ENCODE data around the gene ESRP2.

Gene ESRP2

GRCh38 chr16:68227183-68227793, 8.6 kb downstream of the ESRP2 start:
- DNase-seq = peak; percentile 27
- Mint-ChIP-seq H3K9me3 (no peaks in the 10 kb centered on the region), H3K27me3 (no peaks in the 10 kb centered on the region), H3K4me1 (peaks cover 38% of the 10 kb centered on the region), H3K4me3 (peak overlapping the region; percentile 40), H3K36me3 (ENCODE audit: low read depth) (peaks cover 22% of the 10 kb centered on the region), H3K27ac (peak overlapping the region; percentile 86)
- peak; percentile 94 for ATAC-seq

GRCh38 chr16:68226116-68226515, 9.8 kb downstream of the ESRP2 start:
- DNase-seq = no peak
- H3K4me1 Mint-ChIP-seq = peaks cover 38% of the 10 kb centered on the region
- H3K27ac Mint-ChIP-seq = peak overlapping the region; percentile 28
- peaks cover 23% of the 10 kb centered on the region for H3K36me3 Mint-ChIP-seq (ENCODE audit: low read depth)
- no peak for ATAC-seq
- H3K9me3 Mint-ChIP-seq = no peaks in the 10 kb centered on the region
- H3K4me3 Mint-ChIP-seq = no peak overlapping the region
- H3K27me3 Mint-ChIP-seq = no peaks in the 10 kb centered on the region

GRCh38 chr16:68223072-68223471, 12.9 kb downstream of the ESRP2 start:
- DNase-seq = no peak

GRCh38 chr16:68219725-68220351, 16.1 kb downstream of the ESRP2 start:
- Mint-ChIP-seq H3K27me3 (no peaks in the 10 kb centered on the region), H3K4me3 (no peak overlapping the region), H3K36me3 (ENCODE audit: low read depth) (peaks cover 17% of the 10 kb centered on the region), H3K9me3 (no peaks in the 10 kb centered on the region), H3K27ac (peak overlapping the region; percentile 33), H3K4me1 (peaks cover 10% of the 10 kb centered on the region)
- ATAC-seq (no peak), DNase-seq (no peak)

More at GRCh38 chr16:68223072-68223471, 12.9 kb downstream of the ESRP2 start:
- H3K9me3 Mint-ChIP-seq = no peaks in the 10 kb centered on the region
- no peak overlapping the region for H3K27ac Mint-ChIP-seq
- H3K4me1 Mint-ChIP-seq = peaks cover 27% of the 10 kb centered on the region
- H3K36me3 Mint-ChIP-seq (ENCODE audit: low read depth) = peaks cover 17% of the 10 kb centered on the region
- no peak overlapping the region for H3K4me3 Mint-ChIP-seq
- no peaks in the 10 kb centered on the region for H3K27me3 Mint-ChIP-seq
- ATAC-seq = no peak

- no peak for ATAC-seq
- H3K27ac Mint-ChIP-seq = peak overlapping the region; percentile 59
- no peak overlapping the region for H3K4me3 Mint-ChIP-seq
- no peaks in the 10 kb centered on the region for H3K9me3 Mint-ChIP-seq
- H3K36me3 Mint-ChIP-seq (ENCODE audit: low read depth) = peaks cover 18% of the 10 kb centered on the region
- no peak for DNase-seq
- H3K27me3 Mint-ChIP-seq = no peaks in the 10 kb centered on the region
- peaks cover 12% of the 10 kb centered on the region for H3K4me1 Mint-ChIP-seq
Observed at GRCh38 chr16:68217506-68217905, 18.4 kb downstream of the ESRP2 start.

GRCh38 chr16:68216240-68216639, 19.7 kb downstream of the ESRP2 start:
- ATAC-seq (no peak), DNase-seq (no peak)
- Mint-ChIP-seq H3K4me3 (no peak overlapping the region), H3K27me3 (no peaks in the 10 kb centered on the region), H3K4me1 (peaks cover 20% of the 10 kb centered on the region), H3K36me3 (ENCODE audit: low read depth) (peaks cover 19% of the 10 kb centered on the region), H3K27ac (peak overlapping the region; percentile 64), H3K9me3 (no peaks in the 10 kb centered on the region)

GRCh38 chr16:68215302-68215701, 20.6 kb downstream of the ESRP2 start:
- no peak for ATAC-seq
- H3K27ac Mint-ChIP-seq = no peak overlapping the region
- no peak overlapping the region for H3K4me3 Mint-ChIP-seq
- H3K4me1 Mint-ChIP-seq = peaks cover 30% of the 10 kb centered on the region
- no peaks in the 10 kb centered on the region for H3K9me3 Mint-ChIP-seq
- no peak for DNase-seq
- peaks cover 23% of the 10 kb centered on the region for H3K36me3 Mint-ChIP-seq (ENCODE audit: low read depth)
- no peaks in the 10 kb centered on the region for H3K27me3 Mint-ChIP-seq

- no peaks in the 10 kb centered on the region for H3K9me3 Mint-ChIP-seq
- H3K27ac Mint-ChIP-seq = no peak overlapping the region
- no peak for DNase-seq
- no peak for ATAC-seq
- H3K4me1 Mint-ChIP-seq = peaks cover 34% of the 10 kb centered on the region
- no peak overlapping the region for H3K4me3 Mint-ChIP-seq
- H3K36me3 Mint-ChIP-seq (ENCODE audit: low read depth) = peaks cover 24% of the 10 kb centered on the region
- no peaks in the 10 kb centered on the region for H3K27me3 Mint-ChIP-seq
Observed at GRCh38 chr16:68214726-68215125, 21.2 kb downstream of the ESRP2 start.

GRCh38 chr16:68206245-68206644, 29.7 kb downstream of the ESRP2 start:
- peaks cover 23% of the 10 kb centered on the region for H3K36me3 Mint-ChIP-seq (ENCODE audit: low read depth)

GRCh38 chr16:68202091-68202519, 33.8 kb downstream of the ESRP2 start:
- Mint-ChIP-seq H3K36me3 (ENCODE audit: low read depth) (peaks cover 16% of the 10 kb centered on the region), H3K9me3 (no peaks in the 10 kb centered on the region), H3K4me1 (peaks cover 21% of the 10 kb centered on the region), H3K4me3 (no peak overlapping the region), H3K27me3 (no peaks in the 10 kb centered on the region), H3K27ac (peak overlapping the region; percentile 34)
- no peak for ATAC-seq
- DNase-seq = no peak

More at GRCh38 chr16:68206245-68206644, 29.7 kb downstream of the ESRP2 start:
- H3K9me3 Mint-ChIP-seq = no peaks in the 10 kb centered on the region
- H3K4me3 Mint-ChIP-seq = no peak overlapping the region
- no peak for DNase-seq
- no peaks in the 10 kb centered on the region for H3K27me3 Mint-ChIP-seq
- ATAC-seq = no peak
- H3K27ac Mint-ChIP-seq = no peak overlapping the region
- peaks cover 30% of the 10 kb centered on the region for H3K4me1 Mint-ChIP-seq

- DNase-seq = no peak
- no peaks in the 10 kb centered on the region for H3K27me3 Mint-ChIP-seq
- ATAC-seq = peak; percentile 92
- peak overlapping the region; percentile 28 for H3K27ac Mint-ChIP-seq
- H3K9me3 Mint-ChIP-seq = no peaks in the 10 kb centered on the region
- H3K4me1 Mint-ChIP-seq = peaks cover 18% of the 10 kb centered on the region
- no peak overlapping the region for H3K4me3 Mint-ChIP-seq
- peaks cover 10% of the 10 kb centered on the region for H3K36me3 Mint-ChIP-seq (ENCODE audit: low read depth)
Observed at GRCh38 chr16:68200088-68200783, 35.7 kb downstream of the ESRP2 start.

- Mint-ChIP-seq H3K4me1 (peaks cover 18% of the 10 kb centered on the region), H3K36me3 (ENCODE audit: low read depth) (peaks cover 26% of the 10 kb centered on the region), H3K27me3 (no peaks in the 10 kb centered on the region), H3K4me3 (no peak overlapping the region), H3K9me3 (no peaks in the 10 kb centered on the region), H3K27ac (peak overlapping the region; percentile 35)
- ATAC-seq (no peak), DNase-seq (no peak)
Observed at GRCh38 chr16:68197250-68197649, 38.7 kb downstream of the ESRP2 start.

- Mint-ChIP-seq H3K27ac (no peak overlapping the region), H3K4me3 (no peak overlapping the region), H3K9me3 (no peaks in the 10 kb centered on the region), H3K36me3 (ENCODE audit: low read depth) (peaks cover 35% of the 10 kb centered on the region), H3K4me1 (peaks cover 5% of the 10 kb centered on the region), H3K27me3 (no peaks in the 10 kb centered on the region)
- DNase-seq (no peak), ATAC-seq (no peak)
Observed at GRCh38 chr16:68194251-68194650, 41.7 kb downstream of the ESRP2 start.

- peaks cover 51% of the 10 kb centered on the region for H3K36me3 Mint-ChIP-seq (ENCODE audit: low read depth)
- DNase-seq (no peak), ATAC-seq (no peak)
- no peak overlapping the region for H3K4me3 Mint-ChIP-seq
- H3K9me3 Mint-ChIP-seq = no peaks in the 10 kb centered on the region
- H3K27me3 Mint-ChIP-seq = no peaks in the 10 kb centered on the region
- H3K4me1 Mint-ChIP-seq = no peaks in the 10 kb centered on the region
- no peak overlapping the region for H3K27ac Mint-ChIP-seq
Observed at GRCh38 chr16:68190736-68191510, 45.0 kb downstream of the ESRP2 start.

Measured in activated naive CD8-positive, alpha-beta T cell treated with anti-CD3 and anti-CD28 coated beads, Interleukin-2, amount 50 U/mL, for 24 hours (primary cell).